ENCODE results near the gene POLR2J3. TPM values are rescaled to one million over a fixed set of nuclear protein-coding genes. Genes with fewer than 3 reads are reported as not detected.
"Not testable (repeated sequence)": the region's sequence is repeated elsewhere in the genome, so short reads cannot be mapped to it uniquely, and the experiment has no call there.

The POLR2J3 gene
- total RNA-seq, 1 donor from 2014 or later = 64.3 TPM

DNA sequence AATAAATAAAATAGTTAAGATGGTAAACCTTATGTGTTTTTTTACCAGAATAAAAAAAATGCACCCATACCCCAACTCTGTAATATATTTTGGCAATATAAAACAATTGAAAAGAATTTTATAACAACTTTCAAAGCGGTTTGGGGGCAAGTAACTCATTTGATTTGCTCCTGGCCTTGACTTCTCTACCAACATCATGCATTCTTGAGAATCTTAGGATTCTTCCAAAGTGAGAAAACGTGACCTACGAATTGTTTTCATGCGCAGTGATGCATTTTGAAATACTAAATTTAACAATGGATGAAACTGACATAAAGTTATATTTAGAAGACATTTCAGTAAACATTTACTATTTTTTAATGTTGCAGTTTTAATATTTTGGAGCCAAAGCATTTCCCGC is 51.6 kb downstream of the POLR2J3 start:
- DNase-seq (ENCODE audit: low spot score) = not testable (repeated sequence)

DNA sequence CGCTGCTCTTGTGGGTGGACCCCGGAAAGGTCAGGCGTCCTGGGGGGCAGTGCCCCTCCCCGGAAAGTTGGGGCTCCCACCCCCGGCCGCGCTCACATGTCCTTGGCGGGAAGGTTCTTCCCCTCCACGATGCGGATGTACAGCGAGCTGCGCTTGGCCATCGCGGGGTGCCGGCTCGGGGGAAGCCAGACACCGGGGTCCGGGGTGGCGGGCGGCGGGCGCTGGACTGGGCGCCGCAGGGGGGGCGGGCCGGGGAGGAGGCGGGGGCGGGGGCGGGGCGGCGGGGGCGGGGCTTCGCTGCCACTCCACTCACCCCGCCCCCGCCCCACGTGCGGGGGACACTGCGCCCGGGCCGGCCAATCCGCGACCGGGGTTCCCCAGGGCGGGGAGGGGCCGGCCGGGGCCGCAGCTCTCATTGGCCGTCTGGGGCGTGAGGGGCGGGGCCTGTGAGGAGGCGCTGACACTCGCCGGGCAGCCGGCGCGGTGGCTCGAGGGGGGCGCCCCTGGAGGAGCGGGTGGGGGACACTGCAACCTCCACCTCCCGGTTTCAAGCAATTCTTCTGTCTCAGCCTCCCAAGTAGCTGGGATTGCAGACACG is 54.7 kb downstream of the POLR2J3 start, which contains the start of gene RASA4B:
RASA4B (minus strand) TSS at position 228 of the 598 bp plus-strand sequence; CDS start at position 161, 67 bp downstream.
- DNase-seq (ENCODE audit: low spot score) = peak; percentile 22

Other genes starting within 250 kb of the POLR2J3 start
- not detected for gene SPDYE6, start 216.1 kb downstream of the POLR2J3 start, total RNA-seq
- gene PRKRIP1, start 176.2 kb downstream of the POLR2J3 start, total RNA-seq = 22.8 TPM
- gene ORAI2, start 139.0 kb downstream of the POLR2J3 start, total RNA-seq = 19.7 TPM
- gene ALKBH4, start 107.7 kb downstream of the POLR2J3 start, total RNA-seq = 10.3 TPM
- gene LRWD1, start 107.6 kb downstream of the POLR2J3 start, total RNA-seq = 11.4 TPM
- 53.1 TPM for gene POLR2J, start 93.7 kb downstream of the POLR2J3 start, total RNA-seq
- 10.9 TPM for gene RASA4B, start 54.8 kb downstream of the POLR2J3 start, total RNA-seq
- 132 TPM for gene UPK3BL2, start 28.9 kb downstream of the POLR2J3 start, total RNA-seq
- 0.52 TPM for gene SPDYE2, start 21.4 kb downstream of the POLR2J3 start, total RNA-seq
- 76.5 TPM for gene RASA4, start 44.2 kb upstream of the POLR2J3 start, total RNA-seq
- 292 TPM for gene UPK3BL1, start 70.2 kb upstream of the POLR2J3 start, total RNA-seq
- not detected for gene SPDYE2B, start 77.7 kb upstream of the POLR2J3 start, total RNA-seq
- 17.3 TPM for gene POLR2J2, start 99.1 kb upstream of the POLR2J3 start, total RNA-seq
- gene FAM185A, start 176.4 kb upstream of the POLR2J3 start, total RNA-seq = 12.8 TPM